ENCODE data around the gene E2F4. TPM values are rescaled to one million over a fixed set of nuclear protein-coding genes. Genes with fewer than 3 reads are reported as not detected.

The E2F4 gene
- total and polyA plus RNA-seq, 9 of the 15 experiments (the other 6 are each of a cell fraction or from before 2014, with no cell fraction given), result 9.7 to 139 (median 106) TPM

- TF ChIP-seq STAT6 (CRISPR knock-in tag; IDR thresholded peaks at IDR 0.05) (0 out of 2 replicates have a peak, but pooled peaks have one; percentile 59), TBL1XR1 (IDR thresholded peaks at IDR 0.05; ENCODE audit: low read length in 2 of 2) (0 out of 4 replicates have a peak, but pooled peaks of 1 of the 2 experiments have one; percentile 43), SAP30 (IDR thresholded peaks at IDR 0.05; ENCODE audit: borderline replicate concordance, insufficient read depth, low read depth, low read length, poor library complexity, severe bottlenecking) (peak; percentile 87), FOXM1 (IDR thresholded peaks at IDR 0.05; ENCODE audit: low read depth) (no peak), FOXM1 (CRISPR knock-in tag; IDR thresholded peaks at IDR 0.05; ENCODE audit: low read depth) (0 out of 2 replicates have a peak, but pooled peaks have one; percentile 69), ZC3H8 (IDR thresholded peaks at IDR 0.05) (no peak), ZFPM2 (CRISPR knock-in tag; IDR thresholded peaks at IDR 0.05) (no peak), MCM5 (IDR thresholded peaks at IDR 0.05; ENCODE audit: low read depth) (no peak), CEBPB (tag; IDR thresholded peaks at IDR 0.05) (no peak), ZNF24 (IDR thresholded peaks at IDR 0.05) (peak; percentile 65; the same call in 1 of the 2 replicates), PKNOX1 (IDR thresholded peaks at IDR 0.05) (no peak), NR3C1 (CRISPR knock-in tag; IDR thresholded peaks at IDR 0.05) (peak; percentile 87; the same call in 1 of the 2 replicates), E2F5 (CRISPR knock-in tag; IDR thresholded peaks at IDR 0.05) (peak; percentile 81), ATF3 (IDR thresholded peaks at IDR 0.05) (no peak), ATF3 (CRISPR knock-in tag; conservative IDR thresholded peaks at IDR 0.05) (peak; percentile 84), CBX5 (IDR thresholded peaks at IDR 0.05; ENCODE audit: borderline replicate concordance, low read depth) (0 out of 2 replicates have a peak, but pooled peaks have one; percentile 39), KHSRP (IDR thresholded peaks at IDR 0.05) (no peak), TGIF2 (CRISPR knock-in tag; IDR thresholded peaks at IDR 0.05) (peak; percentile 90), MEIS2 (IDR thresholded peaks at IDR 0.05; ENCODE audit: partially characterized antibody) (no peak), KAT2B (IDR thresholded peaks at IDR 0.05; ENCODE audit: low read depth, low read length) (no peak), FUS (optimal IDR thresholded peaks at IDR 0.05; ENCODE audit: low read depth, low read length) (no peak), HMGXB4 (CRISPR knock-in tag; IDR thresholded peaks at IDR 0.05) (peak; percentile 96; the same call in 1 of the 2 replicates), KLF6 (CRISPR knock-in tag; IDR thresholded peaks at IDR 0.05; ENCODE audit: borderline replicate concordance) (no peak)
These were observed 6.8 kb upstream of the E2F4 start (continued) for GRCh38 chr16:67184995-67185650.
